Measurements from ENCODE around the gene TADA2A. TPM values are rescaled to one million over a fixed set of nuclear protein-coding genes. Genes with fewer than 3 reads are reported as not detected.

Gene TADA2A
- polyA plus RNA-seq, 2 of the 4 experiments (the other 2 are of a cell fraction): 9.9 to 27.1 TPM

DNA sequence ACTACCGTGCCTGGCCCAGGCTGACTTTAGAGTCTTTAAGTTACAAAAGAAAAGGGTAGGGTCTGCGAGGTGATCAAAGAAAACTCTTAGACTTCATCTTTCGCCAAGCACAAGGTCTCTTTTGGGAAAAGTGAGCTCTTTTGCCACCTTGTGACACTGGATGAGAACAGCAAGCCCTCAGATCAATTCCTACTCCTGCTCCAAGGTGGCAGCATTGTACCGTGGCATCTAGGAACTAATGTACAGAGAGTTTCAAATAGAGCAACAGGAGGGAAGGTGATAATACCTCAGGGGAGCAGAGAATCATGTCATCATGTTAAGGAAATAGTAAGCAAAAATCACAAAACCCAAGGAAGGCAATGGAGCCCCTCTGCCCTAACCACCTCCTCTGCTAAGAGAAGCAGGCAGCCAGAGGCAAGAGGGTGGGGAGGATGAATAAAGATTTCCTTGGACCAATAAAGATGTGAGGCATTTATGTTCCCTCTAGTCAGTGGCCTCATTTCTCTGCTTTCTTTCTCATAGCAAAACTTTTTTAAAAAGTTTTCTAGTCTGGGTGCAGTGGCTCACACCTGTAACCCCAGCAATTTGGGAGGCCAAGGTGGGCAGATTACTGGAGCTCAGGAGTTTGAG, 33.0 kb upstream of the TADA2A start (continued):
- TF ChIP-seq ZNF302 (CRISPR knock-in tag; IDR thresholded peaks at IDR 0.05) (no peak), ZC3H11A (IDR thresholded peaks at IDR 0.05) (no peak), RAD21 (conservative IDR thresholded peaks at IDR 0.05 in 1 of 2, IDR thresholded peaks at IDR 0.05 in 1 of 2) (peak; percentile 99 to 100), HOXB13 (CRISPR knock-in tag; IDR thresholded peaks at IDR 0.05; ENCODE audit: low read depth) (no peak), ESRRA (IDR thresholded peaks at IDR 0.05; ENCODE audit: borderline replicate concordance, low read length) (no peak), NR3C1 (IDR thresholded peaks at IDR 0.05) (no peak), PBX3 (IDR thresholded peaks at IDR 0.05) (no peak), FOSL2 (IDR thresholded peaks at IDR 0.05) (no peak), FOSL2 (CRISPR knock-in tag; IDR thresholded peaks at IDR 0.05) (peak; percentile 16; the same call in 1 of the 2 replicates), SMC3 (IDR thresholded peaks at IDR 0.05) (peak; percentile 97), EHMT2 (IDR thresholded peaks at IDR 0.05; ENCODE audit: low read depth) (no peak)
- TF ChIP-seq, protein P1, sequence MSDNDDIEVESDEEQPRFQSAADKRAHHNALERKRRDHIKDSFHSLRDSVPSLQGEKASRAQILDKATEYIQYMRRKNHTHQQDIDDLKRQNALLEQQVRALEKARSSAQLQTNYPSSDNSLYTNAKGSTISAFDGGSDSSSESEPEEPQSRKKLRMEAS (IDR thresholded peaks at IDR 0.05): peak; percentile 48; the same call in 1 of the 2 replicates
- TF ChIP-seq, protein P2, sequence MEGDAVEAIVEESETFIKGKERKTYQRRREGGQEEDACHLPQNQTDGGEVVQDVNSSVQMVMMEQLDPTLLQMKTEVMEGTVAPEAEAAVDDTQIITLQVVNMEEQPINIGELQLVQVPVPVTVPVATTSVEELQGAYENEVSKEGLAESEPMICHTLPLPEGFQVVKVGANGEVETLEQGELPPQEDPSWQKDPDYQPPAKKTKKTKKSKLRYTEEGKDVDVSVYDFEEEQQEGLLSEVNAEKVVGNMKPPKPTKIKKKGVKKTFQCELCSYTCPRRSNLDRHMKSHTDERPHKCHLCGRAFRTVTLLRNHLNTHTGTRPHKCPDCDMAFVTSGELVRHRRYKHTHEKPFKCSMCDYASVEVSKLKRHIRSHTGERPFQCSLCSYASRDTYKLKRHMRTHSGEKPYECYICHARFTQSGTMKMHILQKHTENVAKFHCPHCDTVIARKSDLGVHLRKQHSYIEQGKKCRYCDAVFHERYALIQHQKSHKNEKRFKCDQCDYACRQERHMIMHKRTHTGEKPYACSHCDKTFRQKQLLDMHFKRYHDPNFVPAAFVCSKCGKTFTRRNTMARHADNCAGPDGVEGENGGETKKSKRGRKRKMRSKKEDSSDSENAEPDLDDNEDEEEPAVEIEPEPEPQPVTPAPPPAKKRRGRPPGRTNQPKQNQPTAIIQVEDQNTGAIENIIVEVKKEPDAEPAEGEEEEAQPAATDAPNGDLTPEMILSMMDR (IDR thresholded peaks at IDR 0.05): peak; percentile 100

- DNase-seq (ENCODE audit: low read depth in 1 of 2, low spot score in 1 of 2) (no peak), FAIRE-seq (no peak), ATAC-seq (no peak)
- H3K9me3 ChIP-seq: no peaks in the 10 kb centered on the region
- WGBS (ENCODE audit: missing lambda C conversion rate): 91% methylated on average over 7 of the region's 7 CpGs
- TF ChIP-seq KDM1A (IDR thresholded peaks at IDR 0.05; ENCODE audit: low read depth): no peak
- no peak for TF ChIP-seq HDAC2 (IDR thresholded peaks at IDR 0.05)
- TF ChIP-seq HOXB13 (CRISPR knock-in tag; IDR thresholded peaks at IDR 0.05; ENCODE audit: low read depth): no peak
- no peak for TF ChIP-seq POLR2A (IDR thresholded peaks at IDR 0.05; ENCODE audit: low read length)
- no peak for TF ChIP-seq CBX2 (IDR thresholded peaks at IDR 0.05; ENCODE audit: borderline replicate concordance, low read depth)
- TF ChIP-seq, protein P3, sequence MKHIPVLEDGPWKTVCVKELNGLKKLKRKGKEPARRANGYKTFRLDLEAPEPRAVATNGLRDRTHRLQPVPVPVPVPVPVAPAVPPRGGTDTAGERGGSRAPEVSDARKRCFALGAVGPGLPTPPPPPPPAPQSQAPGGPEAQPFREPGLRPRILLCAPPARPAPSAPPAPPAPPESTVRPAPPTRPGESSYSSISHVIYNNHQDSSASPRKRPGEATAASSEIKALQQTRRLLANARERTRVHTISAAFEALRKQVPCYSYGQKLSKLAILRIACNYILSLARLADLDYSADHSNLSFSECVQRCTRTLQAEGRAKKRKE (CRISPR knock-in tag; IDR thresholded peaks at IDR 0.05; ENCODE audit: low read depth): no peak
- no peak for TF ChIP-seq ZSCAN20 (CRISPR knock-in tag; IDR thresholded peaks at IDR 0.05)
- no peak for TF ChIP-seq KDM5A (IDR thresholded peaks at IDR 0.05)
- no peak for TF ChIP-seq RAD21 (conservative IDR thresholded peaks at IDR 0.05 in 1 of 2, IDR thresholded peaks at IDR 0.05 in 1 of 2)
- no peak for TF ChIP-seq FOSL2 (IDR thresholded peaks at IDR 0.05)
- TF ChIP-seq FOSL2 (CRISPR knock-in tag; IDR thresholded peaks at IDR 0.05): no peak
- no peak for TF ChIP-seq MAFK (IDR thresholded peaks at IDR 0.05; ENCODE audit: partially characterized antibody)
- no peak for TF ChIP-seq SREBF2 (IDR thresholded peaks at IDR 0.05)
- no peak for TF ChIP-seq TP53 (CRISPR knock-in tag; IDR thresholded peaks at IDR 0.05)
- TF ChIP-seq CBX8 (IDR thresholded peaks at IDR 0.05): no peak
- TF ChIP-seq, protein P4, sequence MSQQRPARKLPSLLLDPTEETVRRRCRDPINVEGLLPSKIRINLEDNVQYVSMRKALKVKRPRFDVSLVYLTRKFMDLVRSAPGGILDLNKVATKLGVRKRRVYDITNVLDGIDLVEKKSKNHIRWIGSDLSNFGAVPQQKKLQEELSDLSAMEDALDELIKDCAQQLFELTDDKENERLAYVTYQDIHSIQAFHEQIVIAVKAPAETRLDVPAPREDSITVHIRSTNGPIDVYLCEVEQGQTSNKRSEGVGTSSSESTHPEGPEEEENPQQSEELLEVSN (IDR thresholded peaks at IDR 0.05; ENCODE audit: borderline replicate concordance, low read depth): no peak
- no peak for TF ChIP-seq MAZ (IDR thresholded peaks at IDR 0.05; ENCODE audit: borderline replicate concordance, low read depth, low read length)
- H3K27ac ChIP-seq: no peak within 1 kb of the TSS
- no peak within 1 kb of the TSS for H3K4me3 ChIP-seq
- no peaks in the 10 kb centered on the region for H3K4me1 ChIP-seq
- CTCF ChIA-PET: interaction anchor here (0.6 to 8.4 kb wide), 8 partner anchors 10 to 231 kb away, joined by 3 to 204 read pairs (median 5); no protein-coding TSS in a partner anchor
- no peak within 1 kb of the TSS for H3K4me2 ChIP-seq
- POLR2A ChIA-PET: no interaction called here
These were observed 31.0 kb upstream of the TADA2A start, which contains the start of gene C17orf78 for GRCh38 chr17:37375706-37376105. Gene C17orf78 (plus strand): TSS chr17:37375985. CDS start chr17:37376093, 108 bp downstream.
